Activated CD8-positive, alpha-beta memory T cell treated with anti-CD3 and anti-CD28 coated beads, Interleukin-2, amount 50 U/mL, for 4 hours (primary cell): Measurements from ENCODE around the gene MYL10.

Source experiments
- DNase-seq: peaks from one replicate; pipeline ENCODE4 v3.0.0-alpha.2; 2020

The MYL10 gene

DNA sequence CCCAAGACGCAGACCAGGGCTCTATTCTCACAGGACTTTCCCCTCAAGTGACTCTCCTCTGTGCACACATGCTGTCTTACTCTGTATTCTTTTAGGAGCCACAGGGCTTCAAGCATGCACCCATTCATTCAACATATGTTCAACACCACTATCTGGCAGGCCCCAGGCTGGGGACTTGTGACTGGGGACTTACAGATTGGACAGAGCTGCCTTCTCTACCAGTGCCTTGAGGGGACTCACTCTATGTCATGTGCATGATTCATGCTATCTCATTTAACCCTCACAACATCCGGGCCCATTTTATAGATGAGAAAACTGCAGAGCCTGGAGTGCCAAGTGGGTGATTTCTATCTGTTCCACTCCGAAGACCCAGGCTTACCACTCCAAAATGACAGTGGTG lies 34.3 kb downstream of the MYL10 start:
- DNase-seq, result no peak

DNA sequence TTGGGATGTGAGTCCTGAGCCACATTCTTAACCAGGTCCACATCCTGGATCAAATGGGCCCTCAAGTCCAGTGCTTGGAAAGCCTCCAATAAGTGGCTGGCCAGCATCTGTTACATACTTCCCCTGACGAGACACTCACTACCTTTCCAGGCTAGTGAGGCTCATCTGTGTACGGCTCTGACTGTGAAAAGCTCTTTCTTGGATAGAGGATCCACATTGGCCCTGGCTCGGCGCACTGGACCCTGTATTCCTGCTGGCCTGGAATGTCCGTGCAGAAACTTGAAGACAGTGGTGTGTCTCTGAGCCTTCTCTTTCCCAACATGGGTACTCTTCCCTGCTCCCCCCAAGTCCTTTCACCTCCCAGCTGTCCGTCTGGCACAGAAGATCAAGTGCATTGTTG lies 35.5 kb downstream of the MYL10 start:
- DNase-seq, result no peak

DNA sequence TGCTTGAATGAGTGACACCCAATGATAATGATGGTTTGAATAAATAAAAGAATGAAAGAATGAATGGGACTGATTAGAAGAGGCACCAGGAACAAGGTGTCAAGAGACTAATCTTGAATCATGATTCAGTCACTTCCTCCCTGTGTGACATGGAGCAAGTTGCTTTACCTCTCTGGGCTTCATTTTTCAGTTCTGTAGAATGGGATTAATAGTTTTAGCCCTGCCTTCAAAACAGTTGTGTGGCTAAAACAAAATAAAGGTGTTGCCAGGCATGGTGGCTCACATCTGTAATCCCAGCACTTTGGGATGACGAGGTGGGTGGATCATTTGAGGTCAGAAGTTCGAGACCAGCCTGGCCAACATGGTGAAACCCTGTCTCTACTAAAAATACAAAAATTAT lies 37.6 kb downstream of the MYL10 start:
- no peak for DNase-seq

DNA sequence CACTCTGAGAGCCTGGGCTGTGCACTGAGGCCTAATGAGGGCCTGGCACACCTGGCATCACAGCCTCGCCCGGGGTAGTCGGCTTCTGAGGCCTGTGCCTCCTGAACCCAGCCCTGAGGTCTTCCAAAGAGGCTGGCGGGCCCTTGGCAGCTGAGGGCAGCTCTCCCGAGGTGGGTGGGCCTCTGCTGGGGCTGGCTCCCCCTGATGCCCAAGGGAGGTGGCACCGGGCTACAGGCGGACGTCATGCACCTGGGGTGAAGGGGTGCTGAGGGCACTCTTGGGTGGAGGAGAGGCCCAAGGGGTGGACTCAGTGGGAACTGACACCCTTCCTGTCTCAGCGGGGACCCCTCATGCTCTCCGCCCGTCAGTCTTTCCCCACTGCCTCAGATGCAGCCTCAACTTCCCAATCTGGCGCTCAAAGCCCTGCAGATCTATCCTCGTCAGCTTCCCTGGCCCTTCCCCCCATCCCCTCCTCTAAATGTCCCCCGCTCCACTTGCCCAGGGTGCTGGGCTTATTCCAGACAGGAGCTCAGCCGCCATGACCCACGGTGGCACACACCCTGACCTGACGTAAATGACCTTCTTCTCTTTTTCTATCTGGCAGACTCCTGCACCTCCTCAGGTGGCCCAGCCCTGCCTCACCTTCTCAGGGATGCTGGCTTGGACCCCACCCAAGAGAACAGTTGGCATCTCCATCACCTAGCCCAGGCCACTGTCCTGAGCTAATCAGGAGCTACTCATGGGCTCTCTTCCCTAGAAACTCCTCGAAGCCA lies 38.2 kb downstream of the MYL10 start:
- no peak for DNase-seq

DNA sequence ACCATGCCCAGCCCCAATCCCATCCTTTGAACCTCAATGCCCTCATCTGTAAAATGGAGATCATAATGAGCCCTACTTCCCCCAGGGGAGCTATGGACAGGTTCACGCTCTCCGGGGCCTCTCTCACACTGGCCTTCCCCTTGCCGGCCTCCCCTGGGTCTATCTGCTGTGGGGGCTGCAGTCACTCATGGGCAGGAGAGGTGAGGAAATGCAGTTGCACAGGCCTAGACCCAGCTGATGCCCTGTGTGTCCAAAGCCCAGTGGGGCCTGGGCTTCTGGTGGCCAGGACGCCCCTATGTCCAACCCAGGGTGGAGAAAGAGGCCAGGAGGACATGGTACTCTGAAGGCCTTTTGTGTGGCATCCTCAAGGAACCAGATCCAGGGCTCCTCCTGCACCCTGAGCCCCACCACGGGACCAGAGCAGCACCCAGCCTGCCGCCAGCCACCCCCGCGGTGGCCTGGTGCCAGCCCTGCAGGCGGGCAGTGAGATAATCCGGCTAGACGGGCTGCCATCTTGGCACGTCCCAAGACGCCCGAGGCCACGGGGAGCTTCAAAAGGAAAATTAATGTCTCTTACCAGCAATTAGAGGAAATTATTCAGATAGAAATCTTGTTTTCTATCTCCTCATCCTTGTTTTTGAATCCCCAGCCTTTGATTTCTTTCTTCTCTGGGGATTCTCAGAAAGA lies 39.0 kb downstream of the MYL10 start:
- no peak for DNase-seq

DNA sequence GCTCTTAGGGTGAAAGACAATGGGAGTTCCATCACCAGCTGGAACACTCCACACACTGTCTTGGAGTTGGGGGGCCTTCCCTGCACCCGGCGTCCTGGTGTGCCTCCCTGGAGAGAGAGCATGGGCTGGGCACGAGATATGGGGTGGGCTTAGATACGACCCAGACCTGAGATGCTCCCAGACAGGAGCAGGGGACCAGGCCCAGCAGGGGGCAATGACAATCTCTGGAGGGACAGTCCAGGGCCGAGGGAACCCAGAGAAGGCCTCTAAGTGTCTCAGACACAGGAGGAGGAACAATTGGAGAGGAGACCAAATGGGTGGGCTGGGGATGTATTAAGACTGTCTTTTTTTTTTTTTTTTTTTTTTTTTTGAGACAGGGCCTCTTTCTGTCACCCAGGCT lies 40.0 kb downstream of the MYL10 start:
- no peak for DNase-seq

DNA sequence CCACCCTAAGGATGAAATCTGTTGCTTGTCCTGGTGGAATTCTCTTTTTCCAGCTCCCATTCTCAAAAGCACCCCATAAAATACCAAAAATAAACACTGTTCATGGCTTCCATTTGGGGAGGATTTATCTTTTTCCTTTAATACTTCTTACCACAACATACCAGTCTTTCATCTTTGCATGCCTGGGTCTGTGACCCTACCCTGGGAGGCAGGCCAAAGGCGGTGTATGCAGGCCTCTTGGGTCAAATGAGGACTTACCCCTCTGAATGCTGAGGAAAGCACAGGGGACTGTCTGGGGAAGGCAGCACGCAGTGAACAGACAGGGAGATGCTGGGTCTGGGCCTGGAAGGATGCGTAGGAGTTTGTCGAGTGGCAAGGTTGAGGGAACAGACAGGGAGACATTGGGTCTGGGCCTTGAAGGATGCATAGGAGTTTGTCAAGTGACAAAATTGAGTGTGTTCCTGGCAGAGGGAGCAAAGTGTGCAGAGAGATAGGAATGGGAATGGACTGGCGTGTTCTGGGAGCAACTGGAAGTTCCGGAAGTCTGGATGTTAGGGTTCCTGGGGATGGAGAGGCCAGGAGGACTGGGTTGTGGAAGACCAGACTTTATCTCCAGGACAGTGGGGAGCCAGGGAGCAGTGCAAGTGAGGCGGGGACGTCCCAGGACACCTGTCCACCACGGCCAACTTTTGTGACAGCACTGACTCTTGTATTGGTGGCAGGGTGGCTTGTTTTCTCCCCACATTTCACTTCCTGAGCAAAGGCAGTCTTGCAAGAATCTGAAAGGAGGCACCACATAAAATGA lies 40.8 kb downstream of the MYL10 start:
- DNase-seq, result no peak

DNA sequence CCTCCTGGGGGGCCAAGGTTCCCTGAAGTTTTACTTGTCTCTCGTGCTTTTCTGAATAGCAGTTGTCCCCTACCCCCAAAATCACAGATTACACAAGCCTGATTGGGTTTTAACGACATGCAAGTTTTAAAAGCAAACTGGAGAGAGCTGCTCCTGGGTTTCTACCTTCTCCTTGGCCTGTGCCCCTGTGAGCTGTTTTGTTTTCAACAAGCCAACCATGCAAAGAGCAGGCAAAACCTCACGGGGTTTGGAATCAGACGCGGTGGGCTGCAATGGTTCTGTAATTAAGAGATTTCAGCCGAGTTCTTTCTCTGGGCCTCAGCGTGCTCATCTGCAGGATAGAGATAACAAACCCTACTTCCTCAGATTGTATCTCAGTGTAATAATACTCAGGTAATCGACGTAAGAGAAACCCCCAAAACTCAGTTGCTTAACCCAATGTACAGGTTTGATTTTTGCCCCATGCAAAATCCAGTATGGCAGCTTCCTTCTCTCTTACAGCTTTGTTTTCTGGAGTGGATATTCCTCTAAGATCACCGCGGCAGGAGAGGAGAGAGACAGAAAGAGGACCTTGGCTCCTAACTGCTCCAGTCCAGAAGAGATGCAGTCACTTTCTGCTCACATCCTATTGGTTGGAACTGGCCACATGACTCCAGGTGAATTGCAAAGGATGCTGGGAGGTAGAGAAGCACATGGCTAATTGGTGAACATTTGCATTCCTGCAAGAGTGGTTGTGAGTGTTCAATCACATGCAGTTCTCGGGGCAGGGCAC lies 42.0 kb downstream of the MYL10 start:
- no peak for DNase-seq

DNA sequence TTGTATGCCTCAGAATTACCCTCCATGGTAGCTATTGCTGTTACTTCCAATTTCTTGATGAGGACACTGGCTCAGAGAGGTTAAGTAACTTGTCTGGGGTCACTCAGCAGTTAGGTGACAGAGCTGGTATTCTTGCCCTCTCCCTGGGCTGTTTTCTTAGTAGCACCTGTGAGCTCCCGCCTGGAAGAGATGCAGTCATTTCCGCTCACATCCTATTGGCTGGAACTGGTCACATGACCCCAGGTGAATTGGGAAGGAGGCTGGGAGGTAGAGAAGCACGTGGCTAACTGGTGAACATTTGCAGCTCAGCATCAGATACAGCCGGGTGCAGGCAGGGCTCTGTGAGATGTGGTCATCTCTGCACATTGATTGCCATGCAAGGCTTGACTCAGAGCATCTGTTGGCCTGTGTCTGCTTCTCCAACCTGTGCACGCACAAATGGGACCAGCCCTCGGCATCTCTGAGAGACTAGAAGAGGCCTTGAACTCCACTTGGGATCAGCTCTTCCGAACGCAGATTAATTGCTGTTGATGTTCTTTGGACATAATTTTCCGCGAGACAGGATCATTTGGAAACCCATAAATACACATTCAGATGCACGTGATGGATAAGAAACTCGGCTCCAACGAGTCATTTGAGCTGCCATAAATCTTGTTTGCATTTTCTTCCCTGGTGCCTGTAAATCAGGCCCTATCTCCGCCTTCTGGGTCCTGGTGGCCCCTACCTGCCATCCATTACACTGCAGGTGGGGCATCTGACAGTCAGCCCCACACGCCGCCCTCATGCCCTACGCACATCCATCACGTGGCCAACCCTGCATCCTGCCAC lies 42.8 kb downstream of the MYL10 start:
- DNase-seq, result no peak

DNA sequence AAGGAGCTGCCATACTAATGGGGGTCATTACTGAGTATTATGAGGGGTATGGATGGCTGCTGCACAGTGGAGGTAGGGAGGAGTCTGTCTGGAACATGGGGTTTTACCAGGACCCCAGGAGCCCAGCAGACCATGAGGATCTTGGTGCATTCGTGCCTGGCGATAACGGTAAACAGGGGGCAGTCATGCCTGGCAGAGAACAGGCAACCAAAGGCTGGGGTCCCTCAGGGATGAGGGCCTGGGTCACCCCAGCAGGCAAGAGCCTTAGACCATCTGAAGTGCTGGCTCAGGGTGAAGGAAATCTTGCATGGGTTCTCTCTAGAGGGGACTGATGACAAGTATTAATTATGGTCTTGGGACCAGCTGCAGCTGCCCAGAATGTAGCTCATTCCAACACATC lies 46.1 kb downstream of the MYL10 start:
- no peak for DNase-seq

DNA sequence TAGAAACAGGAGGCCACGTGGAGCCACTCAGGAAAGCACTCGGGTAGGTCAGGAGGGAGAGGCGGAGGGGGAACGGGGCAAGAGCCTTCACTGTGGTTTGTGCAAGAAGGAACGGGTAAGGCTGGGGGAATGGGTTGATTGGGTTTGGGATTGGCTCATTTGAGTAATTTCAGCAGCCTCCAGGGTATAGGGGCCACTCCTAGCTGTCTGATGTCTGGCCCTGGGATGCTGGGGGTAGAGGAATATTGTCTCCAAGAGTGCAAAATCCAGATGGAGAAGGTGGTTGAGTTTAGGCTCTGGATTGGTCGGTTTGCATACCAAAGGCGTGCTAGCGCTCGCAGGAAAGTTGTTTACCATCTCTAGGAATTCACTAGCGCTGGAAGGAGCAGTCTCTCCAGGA lies 47.2 kb downstream of the MYL10 start:
- no peak for DNase-seq

DNA sequence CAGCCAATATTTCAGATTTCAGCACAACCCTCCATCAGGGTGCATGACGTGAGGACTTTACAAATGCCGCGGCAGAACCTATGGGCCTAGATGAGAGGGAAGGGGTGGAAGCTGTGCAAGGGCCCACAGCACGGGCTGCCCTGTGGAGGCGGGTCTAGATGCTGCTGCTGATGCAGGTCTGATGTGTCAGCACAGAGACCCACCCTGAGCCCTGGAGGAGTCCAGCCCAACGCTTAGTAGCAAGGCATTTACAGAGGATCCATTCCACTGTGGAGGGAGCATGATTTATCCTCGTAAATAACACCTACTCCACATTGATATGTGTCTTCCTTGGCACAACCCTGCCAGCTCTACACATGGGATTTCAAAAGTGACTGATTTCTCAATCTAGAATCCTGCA lies 48.5 kb downstream of the MYL10 start:
- DNase-seq, result no peak

DNA sequence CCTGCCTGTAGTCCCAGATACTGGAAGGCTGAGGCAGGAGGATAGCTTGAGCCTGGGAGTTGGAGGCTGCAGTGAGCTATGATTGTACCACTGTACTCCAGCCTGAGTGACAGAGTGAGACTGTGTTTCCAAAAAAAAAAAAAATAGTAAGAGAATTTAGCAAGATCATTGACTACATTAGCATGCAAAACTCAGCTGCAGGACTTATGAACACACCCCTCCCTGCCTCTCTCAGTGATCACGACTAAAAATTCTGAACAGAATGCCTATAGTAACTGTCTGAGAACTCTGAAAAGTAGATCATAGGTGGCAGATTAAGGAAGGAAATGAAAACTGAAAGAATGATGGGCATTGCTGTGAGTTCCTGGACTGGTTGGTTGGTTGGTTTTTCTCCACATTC lies 50.5 kb downstream of the MYL10 start:
- DNase-seq, result no peak

DNA sequence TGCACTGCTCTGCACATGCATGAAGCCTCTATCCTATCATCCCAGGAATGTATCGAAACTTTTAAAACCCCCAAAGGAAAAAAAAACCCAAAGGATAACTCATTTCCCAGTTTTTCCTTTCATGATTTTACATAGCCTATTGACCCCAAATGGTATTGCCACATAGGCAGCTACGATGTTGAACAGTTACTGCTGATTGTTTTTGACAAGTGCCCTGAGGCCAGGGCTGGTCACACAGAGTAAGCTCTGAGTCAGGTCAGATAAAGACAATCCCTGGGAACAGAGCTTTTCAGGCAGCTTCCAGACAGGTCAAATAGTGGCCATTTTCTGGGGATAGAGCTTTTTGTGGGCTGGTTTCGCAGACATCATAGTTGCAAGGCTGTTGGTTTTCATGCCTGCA lies 52.1 kb downstream of the MYL10 start:
- DNase-seq, result no peak

DNA sequence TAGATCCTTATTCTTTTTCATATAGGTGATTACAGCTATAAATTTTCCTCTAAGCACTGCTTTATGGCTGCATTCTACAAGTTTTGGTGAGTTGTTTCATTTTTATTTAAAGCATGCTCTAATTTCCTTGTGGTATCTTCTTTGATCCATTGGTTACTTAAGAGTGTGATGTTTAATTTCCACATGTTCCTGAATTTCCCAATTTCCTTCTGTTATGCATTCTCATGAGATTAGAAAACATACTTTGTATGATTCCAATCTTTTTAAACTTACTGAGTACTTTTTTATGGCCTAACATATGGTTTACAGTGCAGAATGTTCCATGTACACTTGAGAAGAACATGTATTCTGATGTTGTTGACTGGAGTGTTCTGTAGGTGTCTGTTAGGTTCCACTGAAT lies 53.4 kb downstream of the MYL10 start:
- no peak for DNase-seq

DNA sequence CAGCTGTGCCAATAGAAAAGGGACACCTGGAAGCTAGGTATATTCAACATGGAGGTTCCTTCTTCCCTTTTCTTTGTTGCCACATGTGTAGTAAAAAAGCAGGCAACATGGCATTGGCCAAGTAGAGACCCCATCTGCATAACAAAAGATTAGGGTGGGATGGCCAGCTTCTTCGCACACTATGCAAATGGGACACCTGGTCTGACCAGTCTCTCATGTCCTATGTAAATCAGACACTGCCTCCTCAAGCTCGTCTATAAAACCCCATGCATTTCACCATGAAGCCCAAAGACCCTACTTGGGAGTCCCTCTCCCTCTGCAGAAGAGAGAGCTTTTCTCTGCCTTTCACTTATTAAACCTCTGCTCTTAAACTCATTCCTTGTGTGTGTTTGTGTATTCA lies 53.9 kb downstream of the MYL10 start:
- no peak for DNase-seq

DNA sequence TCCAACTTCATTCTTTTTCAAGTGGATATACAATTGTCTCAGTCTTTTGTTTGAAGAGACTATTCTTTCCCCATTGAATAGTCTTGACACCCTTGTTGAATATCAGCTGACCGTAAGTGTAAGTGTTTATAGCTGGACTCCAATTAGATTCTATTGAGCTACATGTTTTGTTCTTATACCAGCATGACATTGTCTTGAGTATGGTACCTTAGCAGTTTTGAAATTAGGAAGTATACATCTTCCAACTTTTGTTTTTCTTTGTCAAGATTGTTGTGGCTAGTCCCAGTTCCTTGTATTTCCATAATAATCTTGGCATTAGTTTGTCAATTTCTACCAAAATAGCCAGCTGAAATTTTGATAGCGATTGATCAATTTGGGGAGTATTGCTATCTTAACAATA lies 56.9 kb downstream of the MYL10 start:
- no peak for DNase-seq

DNA sequence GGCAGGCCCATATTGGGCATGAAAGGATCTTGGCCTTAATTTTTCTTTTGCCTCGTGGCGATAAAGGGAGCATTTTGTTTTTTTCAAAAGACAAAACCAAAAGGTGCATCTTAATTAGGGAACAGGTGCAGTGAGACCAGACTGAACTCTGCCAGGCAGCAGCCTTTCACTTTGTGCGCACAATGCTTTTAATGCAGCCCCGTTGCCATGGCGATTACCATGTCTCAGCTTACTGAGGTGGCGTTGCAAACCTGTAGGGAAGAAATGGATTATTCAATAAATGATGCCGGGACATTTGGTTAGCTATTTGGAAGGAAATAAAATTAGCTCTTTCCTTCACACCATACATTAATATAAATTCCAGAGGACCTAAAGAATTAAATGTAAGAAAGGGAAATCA lies 61.9 kb downstream of the MYL10 start:
- DNase-seq, result no peak

DNA sequence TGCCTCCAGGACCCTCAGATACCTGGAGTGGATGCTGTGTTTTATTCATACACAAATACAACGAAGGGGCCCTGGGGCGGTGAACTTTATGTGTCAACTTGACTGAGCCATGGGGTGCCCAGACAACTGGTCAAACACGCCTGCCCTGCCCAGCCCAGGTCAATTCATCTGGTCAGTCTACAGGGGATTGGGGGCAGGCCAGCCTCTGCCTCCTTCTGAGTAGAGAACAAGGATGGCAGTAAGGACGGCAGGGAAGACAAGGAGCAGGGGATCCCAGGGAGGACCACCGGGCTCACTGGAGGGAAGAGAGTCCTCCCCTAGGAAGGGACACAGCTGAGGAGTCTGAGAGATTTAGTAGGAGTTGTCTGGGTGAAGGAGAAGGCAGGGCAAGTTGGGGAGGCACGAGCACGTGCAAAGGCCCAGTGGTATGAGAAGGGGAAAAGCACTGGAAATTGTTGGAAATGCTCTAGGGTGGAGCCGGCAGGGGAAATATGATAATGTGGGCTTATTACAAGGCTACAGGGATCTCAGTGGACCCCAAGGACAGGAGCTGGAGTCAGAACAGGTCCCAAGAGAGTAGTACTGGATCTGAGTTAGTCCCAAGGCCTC lies 63.4 kb downstream of the MYL10 start:
- DNase-seq, result no peak

DNA sequence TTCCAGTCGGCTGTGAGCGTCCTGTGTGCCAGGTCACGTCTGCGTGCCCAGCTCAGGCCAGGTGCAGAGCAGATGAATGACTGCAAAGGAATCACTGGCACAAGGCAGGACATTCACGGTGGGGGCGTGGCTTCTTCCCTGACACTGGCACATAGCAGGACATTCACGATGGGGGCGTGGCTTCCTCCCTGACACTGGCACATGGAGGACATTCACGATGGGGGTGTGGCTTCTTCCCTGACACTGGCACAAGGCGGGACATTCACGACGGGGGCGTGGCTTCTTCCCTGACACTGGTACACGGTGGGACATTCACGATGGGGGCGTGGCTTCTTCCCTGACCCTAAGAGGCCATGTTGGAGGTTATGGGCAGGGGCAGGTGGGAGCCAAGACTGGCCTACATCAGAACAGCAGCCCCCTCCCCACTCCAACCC lies 64.3 kb downstream of the MYL10 start:
- DNase-seq, result no peak

DNA sequence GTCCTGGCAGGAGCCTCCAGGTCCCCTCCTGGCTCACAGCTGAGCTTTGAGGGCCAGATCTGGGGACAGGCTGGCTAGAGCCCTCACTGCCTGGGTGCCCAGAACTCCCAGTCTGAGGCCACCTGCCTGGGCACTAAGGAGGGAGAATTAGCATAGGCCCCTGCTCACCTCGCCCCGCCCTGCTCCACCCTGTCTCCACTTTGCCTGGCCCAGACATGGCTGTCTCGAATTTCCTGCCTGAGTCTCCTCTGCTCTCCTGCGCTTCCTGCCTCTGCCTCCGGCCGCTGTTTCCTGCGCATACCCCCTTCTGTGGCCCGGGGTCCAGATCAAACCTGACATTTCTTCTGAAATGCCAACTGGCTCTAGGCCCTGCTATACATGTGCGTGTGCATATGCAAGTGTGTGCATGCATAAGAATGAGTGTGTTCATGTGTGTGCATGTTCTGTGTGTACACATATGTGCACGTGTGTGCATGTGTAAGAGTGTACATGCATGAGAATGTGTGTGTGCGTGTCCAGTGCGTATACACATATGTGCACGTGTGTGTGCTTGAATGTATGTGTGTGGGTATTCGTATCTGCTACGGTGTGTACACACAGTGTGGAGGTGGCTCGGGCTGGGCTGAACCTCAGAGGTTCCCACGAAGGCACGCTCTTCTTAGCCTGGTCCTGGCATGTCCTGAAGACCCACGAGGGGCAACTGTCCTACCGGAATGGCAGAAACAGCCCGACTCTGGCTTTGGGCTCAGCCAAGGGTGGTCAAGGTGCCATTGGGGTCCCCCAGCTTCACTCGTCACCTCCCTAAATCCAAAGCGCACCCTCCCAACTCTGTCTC lies 64.9 kb downstream of the MYL10 start:
- DNase-seq, result no peak
